ENCODE results near the gene TMEM101.
"Not testable (repeated sequence)": the region's sequence is repeated elsewhere in the genome, so short reads cannot be mapped to it uniquely, and the experiment has no call there.

- not testable (repeated sequence) for TF ChIP-seq CTCF (tag by site-specific recombination; IDR thresholded peaks at IDR 0.05); REST (tag by site-specific recombination; IDR thresholded peaks at IDR 0.05); MEIS1 (CRISPR knock-in tag; IDR thresholded peaks at IDR 0.05; ENCODE audit: borderline replicate concordance); ATF2 (tag by site-specific recombination; IDR thresholded peaks at IDR 0.05; ENCODE audit: low read depth); BCL6B (tag by site-specific recombination; IDR thresholded peaks at IDR 0.05); HOXD13 (CRISPR knock-in tag; IDR thresholded peaks at IDR 0.05; ENCODE audit: borderline replicate concordance); ZNF426 (tag by site-specific recombination; IDR thresholded peaks at IDR 0.05); ZNF561 (tag by site-specific recombination; IDR thresholded peaks at IDR 0.05; ENCODE audit: borderline replicate concordance); ZNF580 (tag by site-specific recombination; IDR thresholded peaks at IDR 0.05); ELK4 (IDR thresholded peaks at IDR 0.05; ENCODE audit: borderline replicate concordance, low read depth, low read length); ZNF292 (tag by site-specific recombination; IDR thresholded peaks at IDR 0.05; ENCODE audit: borderline replicate concordance, low read depth); HOXC10 (CRISPR knock-in tag; IDR thresholded peaks at IDR 0.05)
Observed at GRCh38 chr17:44046893-44047292, 32.1 kb upstream of the TMEM101 start.
